Muscle of back (tissue), 13 donors: ENCODE data around the gene FDXACB1. TPM values are rescaled to one million over a fixed set of nuclear protein-coding genes. Genes with fewer than 3 reads are reported as not detected.

Experiments used
- DNase-seq, 3 donors: peaks; one replicate each; pipeline versions ENCODE4 v3.0.0 to v3.0.0-alpha.2; 2013
- long read RNA-seq, 9 donors: transcript quantifications; one replicate each; lab custom pipeline, GENCODE V29; 2026
- polyA plus RNA-seq, 10 donors: library from polyadenylated mRNA; unstranded; fragments of 120-200 nt; gene quantifications; one replicate each; pipeline ENCODE4 v1.2.1, GENCODE V29; 2013; ENCODE audit not compliant: insufficient read length in 10 of 10

FDXACB1 gene, protein sequence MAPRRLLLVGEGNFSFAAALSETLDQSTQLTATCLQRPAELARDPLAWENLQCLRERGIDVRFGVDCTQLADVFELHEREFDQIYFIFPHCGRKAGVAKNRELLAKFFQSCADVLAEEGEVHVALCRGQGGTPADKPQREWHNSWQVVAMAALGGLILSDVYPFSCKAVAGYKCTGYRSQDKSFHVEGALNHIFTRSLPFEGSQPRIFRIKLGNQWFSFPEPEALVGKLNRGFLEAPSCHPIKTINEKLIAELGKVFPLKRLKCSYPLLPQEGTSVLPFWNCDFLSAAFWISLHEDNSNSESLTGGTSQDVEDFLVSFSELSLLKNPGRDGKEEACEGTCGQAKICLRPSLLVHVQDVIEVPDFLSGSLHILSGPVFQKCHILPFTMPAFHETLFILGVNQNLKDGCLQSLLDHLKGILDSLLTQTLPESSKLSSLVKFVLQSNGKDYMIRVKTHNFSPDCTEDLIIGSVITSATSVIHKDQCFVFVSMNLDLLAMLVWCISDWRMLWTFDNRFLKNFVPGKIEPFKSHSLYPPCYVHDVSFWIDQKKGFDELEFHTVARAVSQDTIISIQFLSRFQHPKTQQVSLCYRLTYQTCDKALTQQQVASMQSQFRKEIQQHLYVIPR
- 1 to 10 TPM; 1.7 to 3.5 (median 2.4) TPM for polyA plus RNA-seq
- long read RNA-seq, donor 1: 0 reads
- long read RNA-seq, donor 2: 0 reads
- long read RNA-seq, donor 3: 0 reads
- long read RNA-seq, donor 4: 0 reads
- long read RNA-seq, donor 5: 0 reads
- long read RNA-seq, donor 6, partial matches to known transcripts: 0 of 3 reads
- long read RNA-seq, donor 6, other reads (novel, unspliced or antisense): 0 of 3 reads
- long read RNA-seq, donor 7: 0 reads
- long read RNA-seq, donor 8, partial matches to known transcripts: 9 of 10 reads
- long read RNA-seq, donor 8, other reads (novel, unspliced or antisense): 0 of 10 reads
- long read RNA-seq, donor 9: 0 reads

DNA sequence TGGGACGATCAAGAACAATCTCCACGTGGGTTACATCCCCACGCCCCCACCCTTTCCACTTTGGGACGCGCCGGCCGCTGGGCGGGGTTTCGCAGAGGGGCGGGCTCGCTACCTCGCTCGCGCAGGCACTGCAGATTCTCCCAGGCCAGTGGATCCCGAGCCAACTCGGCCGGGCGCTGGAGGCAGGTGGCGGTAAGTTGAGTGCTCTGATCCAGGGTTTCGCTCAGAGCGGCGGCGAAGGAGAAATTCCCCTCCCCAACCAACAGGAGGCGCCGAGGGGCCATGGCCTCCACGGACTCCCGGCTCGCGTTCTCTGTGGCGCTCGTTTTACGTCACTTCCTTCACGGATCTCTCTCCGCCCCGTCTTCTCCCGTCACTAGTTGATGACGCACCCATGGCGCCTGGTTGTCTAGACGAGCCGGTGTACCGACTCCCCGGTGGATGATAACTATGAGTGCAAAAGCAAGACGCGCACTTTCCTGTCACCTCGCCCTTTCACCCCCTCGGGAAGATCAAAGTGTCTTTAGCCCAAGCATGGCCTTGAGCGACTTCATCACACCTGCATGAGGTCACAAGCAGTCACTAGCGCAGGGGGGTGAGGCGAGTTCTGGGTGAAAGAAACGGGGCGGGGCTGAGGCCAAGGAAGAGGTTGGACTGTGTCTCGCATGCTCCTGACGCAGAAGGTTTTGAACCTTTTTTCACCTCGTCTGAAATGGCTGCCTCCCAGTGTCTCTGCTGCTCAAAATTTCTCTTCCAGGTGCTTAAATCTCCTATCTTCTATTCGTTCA lies at the start of gene FDXACB1, which contains the start of gene CFAP68:
FDXACB1 (minus strand) TSS at position 317 of the 788 bp plus-strand sequence; CDS start at position 284, 33 bp downstream.
CFAP68 (plus strand) TSS at position 693 of the 788 bp plus-strand sequence; CDS start at position 713, 20 bp downstream.
- peak; percentile 97 to 99 (median 98) for DNase-seq

DNA sequence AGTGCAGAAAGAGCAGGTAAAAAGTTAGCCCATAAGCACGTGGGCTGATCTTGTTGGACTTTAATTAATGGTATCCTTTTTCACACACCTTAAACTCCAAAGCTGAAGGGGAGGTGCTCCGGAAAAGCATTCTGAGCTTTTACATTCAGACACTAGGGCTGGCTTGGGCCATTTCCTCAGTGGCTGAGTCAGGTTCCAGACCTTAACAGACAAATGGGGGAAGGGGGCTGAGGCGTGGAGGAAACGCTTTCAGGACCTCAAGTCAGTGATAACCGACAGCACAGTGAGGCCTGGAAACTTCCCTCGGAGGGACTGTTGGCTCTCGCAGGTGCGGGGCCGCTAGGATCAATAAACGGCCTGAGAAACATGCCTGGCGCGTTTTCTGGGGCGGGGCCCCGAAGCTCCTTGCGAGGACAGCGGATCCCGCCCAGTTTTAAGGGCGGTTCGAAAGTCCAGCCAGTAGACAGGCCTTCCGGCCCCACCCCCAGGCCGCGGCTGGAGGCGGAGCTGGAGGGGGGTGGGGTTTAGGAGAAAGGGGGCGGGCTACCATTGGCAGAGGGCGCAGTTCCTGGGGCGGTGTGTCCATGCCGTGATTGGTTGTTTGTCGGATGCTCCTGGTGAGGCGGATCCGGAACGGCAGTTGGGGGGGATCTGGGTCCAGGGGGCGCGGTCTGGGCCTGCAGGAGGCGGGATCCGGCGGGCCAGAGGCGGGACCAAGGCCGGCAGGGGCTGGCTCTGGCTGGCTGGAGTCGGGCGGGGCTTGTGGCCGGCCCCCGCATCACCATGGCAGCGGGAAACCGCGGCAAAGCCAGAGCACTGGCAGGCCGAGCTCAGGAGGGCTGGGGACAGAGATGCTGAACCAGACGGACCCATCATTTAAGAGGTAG lies 47.8 kb upstream of the FDXACB1 start:
- peak; percentile 97 to 98 (median 98) for DNase-seq

DNA sequence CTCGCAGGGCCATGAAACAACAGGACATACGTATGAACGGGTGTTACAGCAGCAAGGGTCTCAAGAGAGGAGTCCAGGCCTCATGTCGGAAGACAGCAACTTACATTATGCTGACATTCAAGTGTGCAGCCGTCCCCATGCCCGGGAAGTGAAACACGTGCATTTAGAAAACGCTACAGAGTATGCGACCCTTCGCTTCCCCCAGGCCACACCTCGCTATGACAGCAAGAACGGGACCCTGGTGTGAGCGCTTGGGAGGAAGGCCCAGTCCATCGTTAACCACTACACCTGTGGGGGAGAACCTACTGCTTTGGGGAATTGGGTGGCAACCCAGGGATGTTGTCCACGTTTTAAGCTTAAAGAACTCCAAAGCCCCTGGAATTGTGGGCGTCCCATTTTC lies 47.0 kb upstream of the FDXACB1 start:
- DNase-seq: no peak

DNA sequence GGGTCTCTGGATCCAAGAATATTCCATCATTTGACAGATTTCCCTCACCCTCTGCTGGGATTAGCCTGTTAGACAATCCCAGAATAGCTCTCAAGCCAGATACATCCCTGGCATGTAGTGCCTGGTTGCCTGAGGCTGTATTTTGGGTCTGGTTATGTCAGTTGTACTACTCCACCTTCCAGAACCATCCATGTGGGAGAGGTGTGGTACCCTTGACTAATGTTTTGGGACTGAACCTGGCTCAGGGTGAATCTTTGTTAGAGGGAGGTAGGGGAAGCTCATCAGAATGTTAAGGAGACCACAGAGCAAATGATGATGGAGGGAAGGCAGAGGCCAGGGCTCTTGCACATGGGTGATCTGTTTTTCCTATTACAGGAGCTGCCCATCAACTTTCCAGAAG lies 45.0 kb upstream of the FDXACB1 start:
- DNase-seq: no peak

DNA sequence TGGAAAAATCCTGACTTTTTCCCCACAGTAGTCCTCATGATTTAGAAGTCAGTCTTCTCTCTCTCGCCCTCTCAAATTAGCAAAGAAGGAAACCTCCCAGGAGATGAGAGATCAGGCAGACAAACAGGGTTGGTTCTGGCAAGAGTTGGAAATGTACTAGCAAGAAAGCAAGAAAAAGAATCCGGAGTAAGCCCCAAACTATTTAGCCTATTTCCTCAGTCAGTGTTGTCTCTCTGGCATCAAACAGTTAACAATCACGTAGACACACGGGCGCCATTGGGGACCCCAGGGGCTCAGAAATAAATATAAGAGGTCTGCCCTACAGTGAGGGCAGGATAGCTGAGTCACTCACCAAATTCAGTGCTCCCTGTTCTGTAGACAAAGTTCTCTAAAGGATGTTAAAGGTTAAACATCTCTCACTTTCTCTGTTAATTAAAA lies 44.4 kb upstream of the FDXACB1 start:
- peak in 1 of 3 donors; percentile 34 for DNase-seq

DNA sequence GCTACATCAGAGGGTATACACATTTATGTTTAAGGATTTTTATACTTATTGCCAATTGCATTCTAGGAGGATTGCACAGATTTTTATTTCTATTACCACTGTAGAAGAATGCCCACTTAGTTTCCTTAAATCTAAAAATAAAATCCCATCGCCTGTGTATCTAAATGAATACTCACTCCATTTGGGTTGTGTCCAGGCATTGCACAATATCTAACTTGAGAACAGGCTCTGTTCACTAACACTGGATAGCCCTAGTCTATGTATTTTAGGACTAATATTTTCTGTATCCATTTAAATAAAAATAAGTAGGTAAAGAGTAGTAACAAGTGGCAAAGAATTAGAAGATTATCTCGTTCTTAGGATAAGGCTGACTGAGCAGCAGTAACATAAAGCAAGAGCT lies 43.8 kb upstream of the FDXACB1 start:
- peak; percentile 67 to 80 (median 75) for DNase-seq

DNA sequence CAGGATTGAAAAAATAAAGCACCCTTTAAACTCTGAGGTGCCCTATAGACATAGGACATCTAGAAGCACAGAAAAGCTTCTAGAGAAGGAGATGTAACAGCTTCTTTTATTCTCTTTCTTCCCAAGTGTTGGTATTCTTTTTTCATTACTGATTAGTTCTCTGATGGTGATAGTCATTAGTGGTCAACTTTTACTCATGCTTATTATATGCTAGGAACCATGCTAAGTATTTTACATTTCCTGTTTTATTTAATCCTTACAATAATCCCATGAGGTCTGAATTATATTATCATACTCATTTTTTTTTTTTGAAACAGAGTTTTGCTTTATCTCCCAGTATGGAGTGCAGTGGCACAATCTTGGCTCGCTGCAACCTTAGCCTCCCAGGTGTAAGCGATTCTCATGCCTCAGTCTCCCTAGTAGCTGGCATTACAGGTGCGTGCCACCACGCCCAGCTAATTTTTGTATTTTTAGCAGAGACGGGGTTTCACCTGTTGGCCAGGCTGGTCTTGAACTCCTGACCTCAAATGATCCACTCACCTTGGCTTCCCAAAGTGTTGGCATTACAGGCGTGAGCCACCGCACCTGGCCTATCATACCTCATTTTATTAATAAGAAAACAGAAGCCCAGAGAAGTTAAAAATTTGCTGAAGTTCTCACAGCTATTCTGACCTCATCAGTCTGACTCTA lies 42.7 kb upstream of the FDXACB1 start:
- no peak for DNase-seq

DNA sequence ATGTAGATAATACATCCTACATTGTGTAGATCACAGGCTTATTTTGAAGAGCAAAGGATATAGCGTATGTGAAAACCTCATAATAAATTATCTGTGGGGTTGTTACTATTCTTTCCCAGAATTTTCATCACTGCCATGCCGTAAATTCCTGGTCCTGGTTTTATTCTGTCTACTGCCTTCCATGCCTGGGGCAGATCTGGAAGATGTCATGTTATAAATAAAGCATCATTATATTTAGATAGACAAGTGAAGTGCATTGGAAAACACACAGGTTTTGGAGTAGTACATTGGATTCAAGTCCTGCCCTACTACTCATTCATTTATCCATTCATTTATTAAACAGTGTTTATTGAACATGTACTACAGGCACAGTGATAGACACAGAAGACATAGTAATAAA lies 41.9 kb upstream of the FDXACB1 start:
- DNase-seq: no peak

DNA sequence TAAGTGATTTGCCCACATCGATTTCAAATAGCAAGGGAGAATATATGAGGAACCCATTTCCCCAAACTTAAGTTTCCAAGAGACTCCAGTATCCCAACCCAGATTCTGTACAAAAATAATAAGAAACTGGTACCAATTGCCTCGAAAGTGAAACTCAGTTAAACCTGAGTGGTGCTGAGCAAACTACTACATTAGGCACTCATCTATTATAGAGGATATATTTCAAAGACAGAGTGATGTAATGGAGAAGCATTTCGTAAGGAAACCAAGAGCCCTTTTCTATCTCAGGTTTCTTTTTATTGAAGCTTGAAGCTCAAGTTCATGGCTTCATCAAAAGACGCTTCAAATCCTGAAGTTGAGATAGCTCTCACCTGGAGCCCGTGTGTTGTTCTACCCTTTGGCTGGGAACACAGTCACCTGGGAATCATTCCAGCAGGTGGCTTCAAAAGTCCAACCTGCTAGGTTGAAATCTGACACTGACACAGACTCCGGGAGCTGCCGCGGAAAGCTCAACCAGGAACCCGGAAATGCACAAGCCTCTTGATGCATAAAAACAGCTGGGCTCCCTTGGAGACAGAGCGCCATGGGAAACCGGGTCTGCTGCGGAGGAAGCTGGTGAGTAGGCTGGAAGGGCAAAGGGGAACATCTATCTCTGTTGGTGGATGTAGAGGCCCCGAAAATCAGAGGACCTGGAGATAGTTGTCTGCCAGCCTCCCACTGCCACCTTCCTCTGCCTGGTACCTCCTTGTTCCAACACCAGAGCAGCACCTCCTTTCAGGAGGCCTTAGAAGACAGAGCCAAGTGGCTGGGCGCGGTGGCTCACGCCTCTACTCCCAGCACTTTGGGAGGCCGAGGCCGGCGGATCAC lies 39.7 kb upstream of the FDXACB1 start, which contains the start of gene C11orf52:
C11orf52 (plus strand) TSS at position 524 of the 867 bp plus-strand sequence; CDS start at position 584, 60 bp downstream.
- peak in 1 of 3 donors; percentile 76 for DNase-seq

DNA sequence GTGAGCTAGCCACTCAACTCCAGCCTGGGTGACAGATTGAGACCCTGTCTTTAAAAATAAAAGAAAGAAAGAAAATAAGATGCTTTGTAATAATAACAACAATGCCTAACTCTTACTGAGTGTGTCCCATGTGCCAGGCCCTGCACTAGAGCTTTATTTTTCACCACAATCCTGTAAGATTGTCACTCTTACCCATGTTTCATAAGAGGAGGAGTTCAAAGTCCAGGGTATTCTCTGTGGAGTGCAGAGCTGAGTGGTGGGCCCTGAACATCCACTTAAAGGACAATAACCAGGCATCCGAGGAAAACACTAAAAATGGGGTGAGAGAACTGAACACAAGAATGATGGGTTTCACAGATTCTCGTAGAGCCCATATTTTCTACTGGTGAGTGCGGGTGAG lies 38.8 kb upstream of the FDXACB1 start:
- DNase-seq: no peak

DNA sequence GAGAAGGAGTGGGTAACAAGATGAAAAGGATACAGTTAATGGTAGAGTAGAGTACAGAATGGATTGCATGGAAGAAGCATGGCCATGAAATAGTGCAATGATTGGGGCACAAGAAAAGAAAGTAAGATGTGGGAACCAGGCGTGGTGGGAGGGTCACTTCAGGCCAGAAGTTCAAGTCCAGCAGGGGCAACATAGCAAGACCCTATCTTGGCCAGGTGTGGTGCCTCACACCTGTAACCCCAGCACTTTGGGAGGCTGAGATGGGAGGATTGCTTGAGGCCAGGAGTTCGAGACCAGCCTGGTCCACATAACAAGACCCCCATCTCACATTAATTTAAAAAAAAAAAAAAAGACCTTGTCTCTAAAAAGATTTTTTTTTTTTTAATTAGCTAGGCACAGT lies 38.3 kb upstream of the FDXACB1 start:
- DNase-seq: no peak

DNA sequence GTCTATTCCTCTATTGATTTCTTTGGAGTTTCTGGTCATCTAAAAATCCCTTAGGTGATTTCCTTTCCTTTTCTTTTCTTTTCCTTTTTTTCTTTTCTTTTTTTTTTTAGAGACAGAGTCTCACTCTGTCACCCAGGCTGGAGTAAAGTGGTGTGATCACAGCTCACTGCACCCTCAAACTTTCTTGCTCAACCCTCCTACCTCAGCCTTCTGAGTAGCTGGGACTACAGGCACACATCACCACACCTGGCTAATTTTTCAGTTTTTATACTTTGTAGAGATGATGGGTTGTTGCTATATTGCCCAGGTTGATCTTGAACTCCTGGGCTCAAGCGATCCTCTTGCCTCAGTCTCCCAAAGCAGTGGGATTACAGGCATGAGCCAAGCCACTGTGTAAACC lies 37.8 kb upstream of the FDXACB1 start:
- no peak for DNase-seq

DNA sequence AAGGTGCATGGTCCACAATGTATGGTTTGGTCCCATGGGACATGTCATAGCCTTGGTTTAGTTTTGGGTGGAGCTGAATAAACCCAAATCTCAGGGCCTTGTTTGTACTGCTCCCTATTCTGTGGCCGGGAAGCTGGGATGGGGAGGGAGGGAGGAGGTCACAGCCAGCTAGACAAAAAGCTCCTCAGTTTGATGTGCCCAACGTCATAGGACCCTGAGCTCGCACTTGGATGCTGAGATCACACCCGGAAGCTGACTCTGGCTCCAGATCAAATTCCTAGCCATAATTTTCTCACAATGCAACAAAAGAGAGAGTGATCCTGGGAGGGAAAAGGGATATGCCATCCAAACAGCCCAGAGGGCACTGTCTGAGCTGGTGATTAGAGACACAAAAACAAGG lies 35.0 kb upstream of the FDXACB1 start:
- DNase-seq: peak; percentile 63 to 76 (median 71)

DNA sequence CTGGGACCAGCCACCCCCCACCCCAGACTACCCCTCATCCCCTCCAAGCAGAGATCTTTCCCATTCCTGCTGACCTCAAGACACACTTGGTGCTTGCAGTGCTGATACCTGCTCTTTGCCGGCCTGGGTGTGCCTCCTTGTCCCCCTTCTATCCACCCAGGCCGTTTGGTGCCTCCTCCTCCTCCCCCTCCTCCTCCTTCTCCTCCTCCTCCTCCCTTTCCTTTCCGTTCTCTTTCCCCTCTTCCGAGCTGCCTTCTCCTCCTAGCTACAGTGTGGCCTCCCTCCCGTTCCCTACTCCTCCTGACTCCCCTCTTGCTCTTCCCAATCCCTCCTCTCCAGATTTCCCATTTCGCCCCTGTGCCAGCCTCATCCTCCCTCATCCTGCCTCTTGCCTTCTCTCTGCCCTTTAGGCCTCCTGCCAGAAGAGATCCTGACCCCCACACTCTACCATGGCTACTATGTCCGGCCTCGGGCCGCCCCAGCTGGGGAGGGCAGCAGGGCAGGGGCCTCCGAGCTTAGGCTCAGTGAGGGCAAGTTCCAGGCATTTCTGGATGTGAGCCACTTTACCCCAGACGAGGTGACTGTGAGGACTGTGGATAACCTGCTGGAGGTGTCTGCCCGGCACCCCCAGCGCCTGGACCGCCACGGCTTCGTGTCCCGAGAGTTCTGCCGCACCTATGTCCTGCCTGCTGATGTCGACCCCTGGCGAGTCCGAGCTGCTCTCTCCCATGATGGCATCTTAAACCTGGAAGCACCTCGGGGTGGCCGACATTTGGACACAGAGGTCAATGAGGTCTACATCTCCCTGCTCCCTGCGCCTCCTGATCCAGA lies 34.3 kb upstream of the FDXACB1 start:
- DNase-seq: peak in 1 of 3 donors; percentile 67

DNA sequence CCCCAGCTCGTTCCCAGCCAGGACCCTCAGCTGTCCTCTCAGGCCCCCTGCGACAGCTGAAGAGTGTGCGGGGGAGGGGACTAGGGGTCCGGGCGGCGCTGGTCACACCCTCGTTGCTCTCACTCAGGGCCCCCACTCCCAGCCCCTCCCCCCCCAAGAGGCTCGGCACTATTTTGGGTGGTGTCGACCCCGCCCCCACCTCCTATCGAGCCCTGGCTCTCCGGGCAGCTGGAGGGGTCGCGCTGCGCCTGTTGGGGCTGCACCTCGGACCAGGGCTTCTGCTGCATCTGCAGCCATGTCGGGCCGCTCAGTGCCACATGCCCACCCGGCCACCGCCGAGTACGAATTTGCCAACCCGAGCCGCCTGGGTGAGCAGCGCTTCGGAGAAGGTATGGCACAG lies 33.6 kb upstream of the FDXACB1 start, which contains the start of gene HSPB2:
HSPB2 (plus strand) TSS at position 200 of the 400 bp plus-strand sequence; CDS start at position 296, 96 bp downstream.
- DNase-seq: peak in 1 of 3 donors; percentile 64

DNA sequence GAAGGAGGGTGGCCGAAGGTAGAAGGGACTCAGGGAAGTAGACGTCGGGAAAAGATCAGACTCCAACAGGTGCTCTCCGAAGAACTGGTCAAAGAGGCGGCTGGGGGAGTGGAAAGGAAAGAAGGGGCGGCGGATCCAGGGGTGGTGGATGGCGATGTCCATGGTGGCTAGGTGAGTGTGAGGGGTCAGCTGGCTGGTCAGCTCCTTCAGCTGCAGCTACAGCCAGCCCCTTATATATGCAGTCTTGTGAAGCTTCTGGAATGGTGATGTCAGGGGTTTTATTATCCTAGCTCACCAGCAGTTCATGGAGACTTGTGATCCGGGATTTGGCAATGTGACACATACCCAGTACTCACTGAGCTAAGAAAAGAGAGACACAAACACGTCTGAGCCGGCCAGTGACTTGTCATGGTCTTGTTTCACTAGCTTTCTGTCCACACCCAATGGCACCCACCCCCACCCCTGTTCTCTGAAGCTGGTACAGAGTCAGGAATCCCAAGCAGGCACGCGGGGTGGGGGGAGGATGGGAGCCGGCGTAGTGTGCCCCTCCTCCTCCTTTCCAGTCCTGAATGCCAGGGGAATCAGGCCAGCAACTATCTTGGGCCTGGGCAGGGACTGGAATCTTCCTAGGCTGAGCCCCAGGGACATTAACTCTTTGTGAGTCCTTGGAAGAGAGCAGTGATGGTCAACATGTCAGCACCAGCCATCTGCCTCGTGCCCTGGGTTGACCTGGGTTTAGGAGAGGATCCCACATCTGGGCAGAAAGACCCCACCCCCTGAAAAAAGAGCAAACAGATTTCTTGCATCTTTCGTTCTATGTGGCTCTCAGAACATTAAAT lies 32.8 kb upstream of the FDXACB1 start, which contains the start of gene CRYAB:
CRYAB (minus strand) TSS at position 208 of the 839 bp plus-strand sequence; CDS start at position 162, 46 bp downstream.
- DNase-seq: peak; percentile 88 to 95 (median 89)
